GM19452 (cell line): Measurements from ENCODE around the gene EMP2.
"Not testable (repeated sequence)": the region's sequence is repeated elsewhere in the genome, so short reads cannot be mapped to it uniquely, and the experiment has no call there.

Source experiments
- ATAC-seq: cut with Tn5 transposase; IDR thresholded peaks from one replicate; pipeline ENCODE4 v1.9.1; 2021; ENCODE audit not compliant: unreplicated experiment

The EMP2 gene

GRCh38 chr16:10578474-10579316 lies 1.7 kb downstream of the EMP2 start:
- no peak for ATAC-seq

DNA sequence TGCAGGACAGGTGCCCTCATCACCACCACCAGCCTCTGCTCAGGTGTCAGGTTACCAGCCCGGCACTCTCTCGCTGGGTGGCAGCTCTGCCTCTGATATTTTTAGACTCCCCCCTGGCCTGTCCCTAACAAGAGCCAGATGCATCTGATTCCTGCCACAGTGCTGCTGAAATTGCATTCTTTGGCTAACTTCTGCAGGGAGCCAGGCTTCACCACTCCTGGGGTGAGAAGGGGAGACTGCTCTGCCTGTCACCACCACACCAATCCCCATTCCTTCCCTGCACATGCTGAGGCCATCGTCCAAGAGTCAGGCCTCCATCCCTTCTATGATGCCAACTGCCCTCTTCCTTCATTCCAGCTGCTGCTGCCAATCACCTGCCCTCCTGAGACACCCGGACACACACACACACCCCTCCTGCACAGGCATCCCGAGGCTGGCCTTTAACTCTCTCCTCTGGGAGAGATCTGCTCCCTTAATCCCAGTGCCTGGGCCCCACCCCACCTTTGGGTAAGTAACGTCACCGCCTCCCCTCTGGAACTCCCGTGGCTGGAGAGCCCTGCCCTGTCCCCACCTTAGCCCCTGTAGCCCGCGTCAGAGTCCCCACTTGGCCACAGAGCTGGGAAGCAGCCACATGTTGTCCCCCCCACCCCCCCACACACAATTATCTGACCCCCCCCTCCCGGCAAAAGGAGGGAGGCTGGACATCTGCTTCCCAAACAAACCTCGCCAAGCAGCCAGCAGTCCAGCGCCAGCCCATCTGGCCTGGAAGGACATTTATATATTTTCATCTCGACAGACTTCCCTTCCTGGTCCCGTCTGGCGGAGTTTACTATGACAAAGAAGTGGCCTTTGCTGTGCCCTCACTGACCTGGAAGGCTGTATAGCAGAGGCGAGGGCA lies 2.8 kb downstream of the EMP2 start:
- no peak for ATAC-seq

- no peak for ATAC-seq
These were observed 3.8 kb downstream of the EMP2 start for GRCh38 chr16:10576390-10577304.

- no peak for ATAC-seq
These were observed 4.8 kb downstream of the EMP2 start for GRCh38 chr16:10575506-10576130.

GRCh38 chr16:10572611-10573010 lies 7.8 kb downstream of the EMP2 start:
- ATAC-seq, result no peak

DNA sequence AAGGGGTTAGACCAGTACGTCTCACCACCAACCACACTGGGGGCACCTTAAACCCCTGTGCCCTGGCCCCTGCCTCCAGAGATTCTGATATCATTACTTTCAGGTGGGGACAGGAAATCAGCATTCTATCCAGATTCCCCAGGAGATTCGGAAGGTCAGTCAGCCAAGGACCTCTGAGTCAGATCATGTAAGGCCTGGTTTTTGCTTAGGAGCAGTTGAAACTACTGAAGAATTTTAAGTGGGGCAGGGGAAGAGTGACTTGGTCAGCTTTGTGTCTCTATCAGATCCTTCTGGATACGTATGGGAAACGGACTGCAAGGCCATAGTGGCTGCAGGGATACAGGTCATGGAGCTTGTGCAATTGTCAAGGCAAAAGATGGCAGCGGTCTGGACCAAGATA lies 9.0 kb downstream of the EMP2 start:
- no peak for ATAC-seq

DNA sequence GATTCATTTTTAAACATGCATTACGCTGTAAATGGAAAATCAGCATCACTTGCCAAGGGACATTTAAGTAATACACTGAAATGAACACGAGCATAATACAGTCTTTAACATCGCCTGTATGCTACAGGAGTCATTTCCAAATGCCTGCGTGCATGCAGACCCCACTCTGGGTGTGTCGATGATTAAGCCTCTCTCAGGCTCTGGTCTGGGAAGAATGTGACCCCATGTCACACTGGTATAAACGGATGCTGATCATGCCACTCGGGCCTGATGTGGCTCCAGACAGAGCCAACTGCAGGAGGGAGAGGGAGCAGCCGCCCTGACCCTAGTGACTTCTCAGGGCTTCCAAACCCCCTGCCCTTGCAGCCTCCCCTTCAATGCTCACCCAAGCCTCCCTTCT lies 10.8 kb downstream of the EMP2 start:
- no peak for ATAC-seq

DNA sequence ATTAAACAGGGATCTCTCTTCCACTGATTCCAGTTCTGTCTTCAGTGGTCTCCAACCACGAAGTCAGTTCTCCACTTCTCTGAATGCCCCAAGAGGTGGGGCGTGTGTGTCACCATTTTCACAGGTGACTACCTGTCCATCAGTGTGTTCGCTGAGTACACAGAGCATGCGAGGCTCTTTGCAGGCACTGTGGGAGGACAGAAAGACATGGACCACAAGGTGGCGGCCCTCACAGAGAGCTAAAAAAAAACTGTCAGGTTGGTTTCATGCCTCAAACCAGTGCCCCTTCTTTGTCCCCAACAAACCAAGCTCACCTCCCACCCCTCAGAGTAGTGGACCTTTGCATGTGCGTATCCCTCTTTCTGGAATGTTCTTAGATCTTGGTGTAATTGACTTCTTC lies 13.8 kb downstream of the EMP2 start:
- no peak for ATAC-seq

GRCh38 chr16:10565167-10565566 lies 15.2 kb downstream of the EMP2 start:
- ATAC-seq, result no peak

DNA sequence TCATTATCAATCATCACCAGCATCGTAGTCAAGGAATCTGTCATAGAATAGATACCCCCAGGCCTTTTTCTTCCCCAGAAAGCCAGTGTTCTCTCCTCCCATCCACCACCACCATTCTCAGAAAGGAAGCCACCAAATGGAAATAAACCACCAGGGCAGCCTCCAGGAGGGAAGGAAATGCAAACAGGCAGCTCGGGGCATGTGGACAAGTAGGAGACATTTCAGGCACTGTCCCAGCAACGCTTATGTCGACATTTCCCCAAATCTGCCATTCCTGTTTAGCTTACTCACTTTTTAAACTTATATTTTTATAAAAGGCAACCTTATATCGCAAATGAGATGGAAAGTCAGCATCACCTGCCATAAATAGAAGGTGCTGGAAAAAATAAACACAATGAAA lies 15.8 kb downstream of the EMP2 start:
- no peak for ATAC-seq

DNA sequence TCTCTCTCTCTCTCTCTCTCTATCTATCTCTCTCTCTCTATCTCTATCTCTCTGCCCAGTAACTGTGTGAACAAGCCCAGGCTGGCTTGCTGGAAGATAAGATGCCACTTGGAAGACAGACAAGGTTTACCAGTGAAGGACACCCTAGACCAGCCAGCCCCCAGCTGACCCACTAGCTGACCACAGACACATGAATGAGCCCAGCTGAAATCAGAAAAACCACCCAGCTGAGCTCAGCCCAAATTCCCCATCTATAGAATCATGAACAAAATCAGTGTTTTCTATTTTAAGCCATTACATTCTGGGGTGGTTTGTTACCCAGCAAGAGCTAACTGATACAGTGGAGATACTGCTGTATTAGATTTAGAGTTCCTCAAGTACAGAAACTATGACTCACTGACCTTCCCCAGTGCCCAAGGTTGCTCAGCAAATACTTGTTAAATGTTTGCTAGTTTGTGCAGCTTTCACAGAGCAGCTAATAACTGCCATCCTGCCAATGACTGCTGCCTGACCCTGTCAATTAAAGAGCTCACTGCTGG lies 18.0 kb downstream of the EMP2 start:
- no peak for ATAC-seq

DNA sequence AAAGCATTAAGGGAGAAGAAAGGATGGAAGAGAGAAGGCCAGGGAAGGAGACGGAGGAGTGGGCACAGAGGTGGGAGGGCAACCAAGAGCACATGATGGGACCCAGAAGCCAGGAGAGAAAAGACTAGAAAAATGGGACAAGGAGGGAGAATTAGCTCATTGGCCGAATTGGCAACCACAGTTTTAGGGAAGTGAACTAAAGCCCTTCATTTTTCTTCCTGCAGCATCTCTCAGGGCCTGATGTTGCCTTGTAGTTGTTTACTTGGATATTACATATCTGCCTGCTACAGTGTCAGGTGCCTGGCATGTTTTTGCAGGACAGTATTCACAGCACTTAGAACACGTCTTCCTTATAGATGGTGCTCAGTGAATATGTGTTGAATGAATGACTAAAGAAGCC lies 19.0 kb downstream of the EMP2 start:
- ATAC-seq, result no peak

DNA sequence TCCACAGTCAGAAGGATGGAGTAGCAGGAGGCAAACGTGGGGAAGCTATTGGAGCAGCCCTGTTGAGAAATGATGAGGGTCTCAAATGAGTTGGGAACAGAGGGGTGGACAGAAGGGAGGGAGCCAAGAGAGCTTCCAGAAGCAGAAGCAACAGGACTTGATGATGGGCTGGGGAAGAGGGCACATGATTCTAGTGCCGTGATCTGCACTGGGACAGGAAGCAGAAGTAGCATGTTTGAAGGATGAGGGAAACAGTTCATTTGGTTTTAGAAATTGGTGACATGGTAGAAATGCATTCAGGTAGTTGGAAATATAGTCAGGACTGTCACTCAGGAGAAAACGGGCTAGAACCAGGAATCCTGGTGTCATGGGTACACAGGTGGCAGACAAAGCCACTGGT lies 19.4 kb downstream of the EMP2 start:
- ATAC-seq, result no peak

DNA sequence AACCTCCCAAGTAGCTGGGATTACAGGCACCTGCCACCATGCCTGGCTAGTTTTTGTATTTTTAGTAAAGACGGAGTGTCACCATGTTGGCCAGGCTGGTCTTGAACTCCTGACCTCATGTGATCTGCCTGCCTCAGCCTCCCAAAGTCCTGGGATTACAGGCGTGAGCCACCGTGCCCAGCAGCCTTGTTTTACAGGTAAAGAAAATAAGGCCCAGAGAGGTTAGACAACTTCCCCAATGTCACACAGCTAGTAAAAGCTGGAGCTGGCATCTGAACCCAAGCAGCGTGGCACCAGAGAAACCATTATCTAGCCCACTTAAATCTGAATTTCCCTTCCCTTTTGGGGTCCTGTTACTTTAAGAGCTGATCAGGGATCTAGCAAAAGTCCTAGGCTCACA lies 20.6 kb downstream of the EMP2 start:
- ATAC-seq, result not testable (repeated sequence)

- no peak for ATAC-seq
These were observed 21.4 kb downstream of the EMP2 start for GRCh38 chr16:10558746-10559641.

DNA sequence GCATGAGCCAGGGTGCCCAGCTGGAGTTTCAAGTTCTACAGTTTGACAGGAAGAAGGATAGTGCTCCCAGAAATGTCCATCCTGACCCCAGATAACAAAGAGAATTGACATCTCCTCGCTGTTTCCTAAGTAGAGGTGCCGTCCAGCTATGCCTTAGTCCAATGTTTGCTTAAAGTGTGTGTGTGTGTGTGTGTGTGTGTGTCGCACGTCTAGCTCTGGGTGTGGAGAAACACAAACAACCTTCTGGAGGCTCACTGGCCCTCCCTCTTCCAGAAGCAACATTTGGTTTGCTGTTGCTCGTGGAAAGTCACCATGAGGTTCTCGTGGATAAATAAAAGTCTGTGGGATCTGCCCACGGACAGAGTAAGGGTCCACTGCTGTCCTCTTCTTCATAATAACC lies 22.1 kb downstream of the EMP2 start:
- ATAC-seq, result no peak

- no peak for ATAC-seq
These were observed 22.6 kb downstream of the EMP2 start for GRCh38 chr16:10557750-10558149.

- ATAC-seq, result no peak
These were observed 24.2 kb downstream of the EMP2 start for GRCh38 chr16:10556236-10556635.

GRCh38 chr16:10554569-10554968 lies 25.8 kb downstream of the EMP2 start:
- ATAC-seq, result no peak
